Thyroid gland (tissue), 4 donors: ENCODE measurements around the gene ADCY5. TPM values are rescaled to one million over a fixed set of nuclear protein-coding genes. Genes with fewer than 3 reads are reported as not detected.

Experiments
- DNase-seq, 2 donors: peaks; one replicate each; pipeline ENCODE4 v3.0.0-alpha.2; 2019
- H3K27ac ChIP-seq, 3 donors: fragments of 200-600 bp; sonication (generic); 1 replicate in 2 of 3; 2 replicates in 1 of 3; pipeline ENCODE4 v1.5.1; 2016 to 2019; ENCODE audit warnings: mild to moderate bottlenecking in 1 of 3, moderate library complexity in 1 of 3
- H3K27me3 ChIP-seq: fragments of 200-600 bp; sonication (generic); one replicate; pipeline ENCODE4 v1.5.1; 2019
- H3K36me3 ChIP-seq, 2 donors: fragments of 200-600 bp; sonication (generic); one replicate each; pipeline ENCODE4 v1.5.1; 2016 to 2019
- H3K4me1 ChIP-seq, 2 donors: fragments of 200-600 bp; sonication (generic); one replicate each; pipeline ENCODE4 v1.5.1; 2017 to 2019
- H3K4me3 ChIP-seq, 3 donors: fragments of 200-600 bp; sonication (generic); replicated peaks in 1 of 3; 1 replicate in 2 of 3; 2 replicates in 1 of 3; pipeline ENCODE4 v1.5.1; 2016; ENCODE audit warnings: mild to moderate bottlenecking in 1 of 3
- H3K9me3 ChIP-seq: fragments of 200-600 bp; sonication (generic); one replicate; pipeline ENCODE4 v1.5.1; 2017
- POLR2A ChIP-seq, 2 donors: fragments of 450-650 bp; IDR thresholded peaks; one replicate each; pipeline ENCODE4 v1.6.1; 2017; ENCODE audit warnings: antibody characterized with exemption in 2 of 2, mild to moderate bottlenecking in 2 of 2, moderate library complexity in 1 of 2
- WGBS, 2 donors: methylation state at CpG; one replicate each; pipeline ENCODE4 v1.1.5; 2017; 5-methylcytosine and 5-hydroxymethylcytosine counted together
- intact Hi-C: fragments of 100-400 bp; cut with DNase I; formaldehyde crosslinking; loops from one replicate; pipeline ENCODE4 v1.15.1; 2023
- total RNA-seq, 4 donors: library from RNA; depleted of rRNA; stranded (reverse); fragments of >200 nt; gene quantifications; one replicate each; pipeline ENCODE4 v1.2.3, GENCODE V29; 2016
- TF ChIP-seq, protein P1 (sequence below), 6 experiments: fragments of 200-600 bp in 3 of 6; fragments of 450-650 bp in 3 of 6; sonication (generic) in 3 of 6; IDR thresholded peaks; one replicate each; pipeline ENCODE4 v1.5.1; 2016 to 2019; ENCODE audit warnings: antibody characterized with exemption in 6 of 6, mild to moderate bottlenecking in 2 of 6, inconsistent platforms in 1 of 6, moderate library complexity in 1 of 6

Gene ADCY5
- total RNA-seq, 4 donors from 2014 or later, result 0.78 to 2.7 (median 1.8) TPM

DNA sequence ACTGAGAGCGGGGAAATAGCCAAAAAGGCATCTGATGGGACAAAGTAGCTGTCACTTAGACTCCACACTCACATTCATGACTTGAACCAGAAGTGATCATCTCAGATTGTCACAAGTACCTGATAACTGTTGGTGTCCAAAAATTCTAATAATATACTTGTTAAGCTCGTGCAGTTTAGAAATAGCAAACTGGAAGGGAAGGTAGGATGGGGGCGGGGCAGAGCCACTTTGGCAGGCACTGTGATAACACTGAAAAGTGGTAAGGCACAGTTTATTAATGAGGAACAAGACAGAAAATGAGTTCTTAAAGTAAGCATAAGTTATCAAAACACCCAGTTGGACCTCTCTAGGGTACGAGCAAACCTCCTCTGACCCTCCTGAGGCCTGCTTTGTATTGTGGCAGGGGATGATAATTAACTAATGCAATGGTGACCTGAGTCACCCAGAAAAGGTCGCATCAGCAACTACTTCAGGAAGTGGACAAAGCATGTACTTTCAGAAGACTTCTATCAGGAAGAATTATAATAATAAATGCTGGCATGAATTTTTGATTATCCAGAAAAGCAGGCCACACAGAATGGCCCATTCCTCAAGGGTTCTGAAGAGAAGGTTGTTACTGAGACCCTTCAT lies 54.4 kb downstream of the ADCY5 start:
- 72 to 85% methylated on average over 5 of the region's 5 CpGs for WGBS, 2 donors
- Histone ChIP-seq H3K27ac (no peak overlapping the region), H3K36me3 (no peaks in the 10 kb centered on the region), H3K4me1 (no peaks in the 10 kb centered on the region), H3K4me3 (no peak overlapping the region), H3K27me3 (no peaks in the 10 kb centered on the region), H3K9me3 (no peaks in the 10 kb centered on the region)
- no peak for DNase-seq
- intact Hi-C loops, result no loop called here
- TF ChIP-seq POLR2A (IDR thresholded peaks at IDR 0.05), result no peak
- TF ChIP-seq, protein P1, sequence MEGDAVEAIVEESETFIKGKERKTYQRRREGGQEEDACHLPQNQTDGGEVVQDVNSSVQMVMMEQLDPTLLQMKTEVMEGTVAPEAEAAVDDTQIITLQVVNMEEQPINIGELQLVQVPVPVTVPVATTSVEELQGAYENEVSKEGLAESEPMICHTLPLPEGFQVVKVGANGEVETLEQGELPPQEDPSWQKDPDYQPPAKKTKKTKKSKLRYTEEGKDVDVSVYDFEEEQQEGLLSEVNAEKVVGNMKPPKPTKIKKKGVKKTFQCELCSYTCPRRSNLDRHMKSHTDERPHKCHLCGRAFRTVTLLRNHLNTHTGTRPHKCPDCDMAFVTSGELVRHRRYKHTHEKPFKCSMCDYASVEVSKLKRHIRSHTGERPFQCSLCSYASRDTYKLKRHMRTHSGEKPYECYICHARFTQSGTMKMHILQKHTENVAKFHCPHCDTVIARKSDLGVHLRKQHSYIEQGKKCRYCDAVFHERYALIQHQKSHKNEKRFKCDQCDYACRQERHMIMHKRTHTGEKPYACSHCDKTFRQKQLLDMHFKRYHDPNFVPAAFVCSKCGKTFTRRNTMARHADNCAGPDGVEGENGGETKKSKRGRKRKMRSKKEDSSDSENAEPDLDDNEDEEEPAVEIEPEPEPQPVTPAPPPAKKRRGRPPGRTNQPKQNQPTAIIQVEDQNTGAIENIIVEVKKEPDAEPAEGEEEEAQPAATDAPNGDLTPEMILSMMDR (IDR thresholded peaks at IDR 0.05), result no peak

DNA sequence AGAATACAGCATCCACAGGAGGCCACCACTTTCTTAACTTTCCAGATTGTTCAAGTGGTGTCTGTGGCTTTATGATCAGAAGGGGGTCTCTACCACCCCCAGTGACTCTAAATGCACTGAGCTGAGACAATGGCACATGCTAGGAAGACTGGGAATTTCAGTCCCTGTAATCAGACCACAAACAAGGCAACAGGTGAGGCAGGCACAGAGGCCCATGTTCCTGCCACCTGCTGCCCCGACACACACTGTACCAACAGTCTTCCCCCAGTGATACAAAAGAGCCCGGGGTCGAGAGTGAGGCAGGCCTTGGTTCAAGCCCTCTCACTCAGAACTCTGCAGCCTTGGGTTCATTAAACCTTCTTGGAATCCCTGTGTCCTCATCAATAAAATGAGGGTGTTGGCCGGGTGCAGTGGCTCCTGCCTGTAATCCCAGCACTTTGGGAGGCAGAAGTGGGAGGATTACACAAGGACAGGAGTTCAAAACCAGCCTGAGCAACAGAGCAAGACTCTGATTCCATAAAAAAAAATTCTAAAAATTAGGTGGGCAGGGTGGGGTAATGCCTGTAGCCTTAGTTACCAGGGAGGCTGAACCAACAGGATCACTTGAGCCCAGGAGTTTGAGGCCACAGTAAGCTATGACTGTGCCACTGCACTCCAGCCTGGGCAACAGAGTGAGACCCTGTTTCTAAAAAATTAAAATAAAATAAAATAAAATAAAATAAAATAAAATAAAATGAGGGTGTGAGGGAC lies 55.8 kb downstream of the ADCY5 start:
- Histone ChIP-seq H3K9me3 (no peaks in the 10 kb centered on the region), H3K4me3 (no peak overlapping the region), H3K27ac (no peak overlapping the region), H3K4me1 (no peaks in the 10 kb centered on the region), H3K27me3 (no peaks in the 10 kb centered on the region), H3K36me3 (no peaks in the 10 kb centered on the region)
- 84 to 95% methylated on average over 4 of the region's 4 CpGs for WGBS, 2 donors
- no peak for DNase-seq
- intact Hi-C loops, result no loop called here
- TF ChIP-seq, protein P1 (IDR thresholded peaks at IDR 0.05), result no peak
- TF ChIP-seq POLR2A (IDR thresholded peaks at IDR 0.05), result no peak

DNA sequence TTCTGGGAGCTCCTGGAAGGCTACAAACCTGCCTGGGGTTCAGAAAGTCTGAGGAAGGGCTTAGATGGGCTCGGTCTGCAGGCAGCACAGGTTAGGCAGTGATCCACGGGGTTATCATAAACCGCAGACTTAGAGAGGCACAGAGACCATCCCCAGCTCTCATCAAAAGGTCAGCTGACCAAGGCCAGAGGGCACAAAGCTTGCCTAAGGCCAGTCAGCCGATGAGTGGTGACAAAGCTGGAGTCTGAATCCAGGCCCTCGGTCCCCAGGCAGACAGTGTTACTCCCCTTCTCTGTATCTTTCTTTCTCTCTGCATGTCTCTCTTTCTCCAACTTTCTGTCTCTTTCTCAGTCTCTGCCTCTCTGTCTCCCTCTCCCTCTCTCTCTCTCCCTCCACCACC lies 56.5 kb downstream of the ADCY5 start:
- H3K27ac ChIP-seq, result no peak overlapping the region
- intact Hi-C loops, result no loop called here
- no peak for DNase-seq
- no peaks in the 10 kb centered on the region for H3K9me3 ChIP-seq
- H3K4me3 ChIP-seq, result no peak overlapping the region
- no peaks in the 10 kb centered on the region for H3K36me3 ChIP-seq
- H3K27me3 ChIP-seq, result no peaks in the 10 kb centered on the region
- no peaks in the 10 kb centered on the region for H3K4me1 ChIP-seq
- no peak for TF ChIP-seq POLR2A (IDR thresholded peaks at IDR 0.05)
- TF ChIP-seq, protein P1 (IDR thresholded peaks at IDR 0.05), result no peak
- WGBS, 2 donors, result 84 to 90% methylated on average over 5 of the region's 5 CpGs

DNA sequence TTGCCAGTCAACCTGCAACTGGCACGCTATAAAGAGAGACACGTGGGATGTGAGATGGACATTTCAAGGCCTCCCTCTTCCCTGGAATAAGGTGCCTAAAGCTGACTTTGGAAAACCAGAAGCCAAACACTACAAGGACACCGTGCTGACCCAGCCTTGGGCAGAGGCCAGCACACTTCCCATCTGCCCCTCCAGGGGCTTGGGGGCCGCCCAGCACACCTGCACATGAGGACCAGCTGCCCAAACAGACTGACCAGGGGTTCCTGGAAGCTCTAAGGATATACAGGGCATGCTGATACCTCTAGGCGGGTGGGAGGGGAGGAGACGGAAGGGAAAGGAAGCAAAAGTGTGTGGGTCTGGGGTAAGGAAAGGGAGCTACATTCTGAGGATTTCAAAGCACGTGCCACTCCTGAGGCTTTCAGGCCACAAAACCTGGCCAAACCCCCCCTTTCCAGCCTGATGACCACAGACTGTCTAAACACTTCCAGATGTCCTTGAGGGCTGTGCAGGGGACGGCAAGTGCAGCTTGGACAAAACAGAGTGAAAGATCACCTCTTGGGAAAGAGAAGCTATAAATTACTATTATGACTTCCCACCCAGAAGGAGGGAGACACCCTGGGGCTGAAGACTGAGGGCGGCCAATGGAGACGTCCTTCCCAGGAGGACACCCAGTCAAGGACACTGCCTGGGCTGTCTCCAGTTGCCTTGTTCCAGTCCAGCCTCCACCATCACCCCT lies 57.9 kb downstream of the ADCY5 start:
- H3K9me3 ChIP-seq, result no peaks in the 10 kb centered on the region
- H3K36me3 ChIP-seq, result no peaks in the 10 kb centered on the region
- no peaks in the 10 kb centered on the region for H3K27me3 ChIP-seq
- TF ChIP-seq POLR2A (IDR thresholded peaks at IDR 0.05), result no peak
- TF ChIP-seq, protein P1 (IDR thresholded peaks at IDR 0.05), result no peak
- DNase-seq, result no peak
- no peaks in the 10 kb centered on the region for H3K4me1 ChIP-seq
- WGBS, 2 donors, result 78 to 79% methylated on average over 9 to 10 of the region's 10 CpGs
- intact Hi-C loops, result no loop called here
- H3K4me3 ChIP-seq, result no peak overlapping the region
- H3K27ac ChIP-seq, result no peak overlapping the region

DNA sequence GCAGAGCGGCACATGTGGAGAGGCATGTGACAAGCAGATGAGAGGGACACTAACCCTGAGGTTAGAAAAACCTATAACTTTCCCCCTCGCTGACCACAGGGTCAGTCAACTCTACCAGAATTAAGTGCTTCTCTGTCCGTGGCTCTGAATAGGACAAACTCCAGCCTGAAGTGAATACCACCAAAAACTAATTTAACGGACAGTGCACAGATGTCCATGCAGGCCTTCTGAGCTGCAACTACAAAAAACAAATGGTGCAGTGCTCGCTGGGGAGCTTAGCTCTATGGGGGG lies 59.3 kb downstream of the ADCY5 start:
- Histone ChIP-seq H3K27me3 (no peaks in the 10 kb centered on the region), H3K36me3 (no peaks in the 10 kb centered on the region), H3K4me1 (no peaks in the 10 kb centered on the region), H3K9me3 (no peaks in the 10 kb centered on the region), H3K27ac (no peak overlapping the region), H3K4me3 (no peak overlapping the region)
- TF ChIP-seq, protein P1 (IDR thresholded peaks at IDR 0.05), result no peak
- no peak for TF ChIP-seq POLR2A (IDR thresholded peaks at IDR 0.05)
- WGBS, 2 donors, result 69 to 83% methylated on average over 5 of the region's 5 CpGs
- intact Hi-C loops, result no loop called here
- DNase-seq, result no peak
